GM12878 (cell line): Measurements from ENCODE around the gene SLC38A3. TPM values are rescaled to one million over a fixed set of nuclear protein-coding genes. Genes with fewer than 3 reads are reported as not detected.

Experiments
- ATAC-seq: fragments of 200-7000 bp; cut with Tn5 transposase; 3 replicates; pipeline ENCODE4 v1.9.1; 2020; ENCODE audit warnings: mild to moderate bottlenecking, moderate library complexity
- BruUV-seq: library from RNA; stranded (reverse); fragments of 400-500 nt; replicated peaks from 2 replicates; lab custom pipeline; 2021; lab: Mats Ljungman, UMichigan
- CTCF ChIA-PET: fragments of 300-600 bp; sonication (Branson Sonifier 250); formaldehyde crosslinking; extraction: SDS; loops from one replicate; lab custom pipeline; 2021; ENCODE audit warnings: inconsistent platforms; lab: Yijun Ruan, JAX
- POLR2A ChIA-PET: fragments of 350-600 bp; formaldehyde crosslinking; extraction: SDS; loops from one replicate; lab custom pipeline; 2021; ENCODE audit warnings: inconsistent platforms; lab: Charles Lee
- RAD21 ChIA-PET: fragments of 300-600 bp; sonication (Branson Sonifier 250); formaldehyde crosslinking; loops from one replicate; lab custom pipeline; 2023; ENCODE audit warnings: antibody characterized with exemption; ENCODE audit not compliant: unreplicated experiment; lab: Charles Lee
- SMC1A ChIA-PET: fragments of 300-600 bp; sonication (Branson Sonifier 250); formaldehyde crosslinking; loops from one replicate; lab custom pipeline; 2023; ENCODE audit not compliant: unreplicated experiment, uncharacterized antibody; lab: Charles Lee
- DNase-seq: peaks from one replicate; pipeline ENCODE4 v3.0.0-alpha.2; 2011; ENCODE audit warnings: low read depth, low spot score
- FAIRE-seq: peaks from 3 replicates; lab custom pipeline; 2011; peaks lifted over from hg19 to GRCh38; lab: Jason Lieb, UNC
- H2AFZ ChIP-seq: 2 replicates; pipeline ENCODE4 v1.6.0; 2011; ENCODE audit warnings: low read depth, low read length, control low read depth; ENCODE audit not compliant: control insufficient read depth
- H3K27ac ChIP-seq: 2 replicates; pipeline ENCODE4 v1.5.1; 2011; ENCODE audit warnings: control low read depth; ENCODE audit not compliant: control insufficient read depth, insufficient read depth
- H3K27me3 ChIP-seq, 2 experiments: replicated peaks in 1 of 2; 2 replicates each; pipeline versions ENCODE4 v1.6.0 to v1.6.1; 2011; ENCODE audit warnings: low read length in 1 of 2; ENCODE audit not compliant: control insufficient read depth in 2 of 2, insufficient read depth in 2 of 2
- H3K36me3 ChIP-seq, 2 experiments: 2 replicates each; pipeline ENCODE4 v1.5.1; 2011; ENCODE audit warnings: low read length in 1 of 2; ENCODE audit not compliant: control insufficient read depth in 2 of 2, insufficient read depth in 2 of 2
- H3K4me1 ChIP-seq: 2 replicates; pipeline ENCODE4 v1.6.1; 2011; ENCODE audit warnings: mild to moderate bottlenecking, low read length, moderate library complexity, mixed read lengths; ENCODE audit not compliant: control insufficient read depth, insufficient read depth
- H3K4me2 ChIP-seq: 2 replicates; pipeline ENCODE4 v1.6.0; 2011; ENCODE audit warnings: control low read depth; ENCODE audit not compliant: control insufficient read depth, insufficient read depth
- H3K4me3 ChIP-seq: fragments of 200-600 bp; sonication (generic); 2 replicates; pipeline ENCODE4 v1.5.1; 2016
- H3K79me2 ChIP-seq: 2 replicates; pipeline ENCODE4 v1.6.0; 2011; ENCODE audit warnings: low read length; ENCODE audit not compliant: control insufficient read depth, insufficient read depth
- H3K9ac ChIP-seq: 2 replicates; pipeline ENCODE4 v1.8.0; 2011; ENCODE audit warnings: low read length, control low read depth, mixed read lengths; ENCODE audit not compliant: control insufficient read depth, insufficient read depth
- H3K9me3 ChIP-seq: replicated peaks from 3 replicates; pipeline ENCODE4 v1.5.1; 2011; ENCODE audit warnings: mild to moderate bottlenecking, low read length; ENCODE audit not compliant: control insufficient read depth, insufficient read depth
- H4K20me1 ChIP-seq: 2 replicates; pipeline ENCODE4 v1.6.0; 2011; ENCODE audit not compliant: control insufficient read depth, insufficient read depth
- ASH2L ChIP-seq: fragments of 300-600, 200-600 bp; sonication (generic); IDR thresholded peaks from 2 replicates; pipeline ENCODE4 v1.6.1; 2017; ENCODE audit warnings: low read depth, mild to moderate bottlenecking, borderline replicate concordance
- ATF3 ChIP-seq: IDR thresholded peaks from 2 replicates; pipeline ENCODE4 v1.6.1; 2011; ENCODE audit warnings: low read depth, mild to moderate bottlenecking, low read length, moderate library complexity, borderline replicate concordance; ENCODE audit errors: extremely low read depth
- BRCA1 ChIP-seq: IDR thresholded peaks from 2 replicates; pipeline ENCODE4 v1.6.1; 2011; ENCODE audit warnings: low read depth, low read length, improper control_type of control experiment
- E2F4 ChIP-seq: IDR thresholded peaks from 2 replicates; pipeline ENCODE4 v1.6.1; 2012; ENCODE audit warnings: low read depth, low read length, improper control_type of control experiment
- EED ChIP-seq: sonication (generic); IDR thresholded peaks from 2 replicates; pipeline ENCODE4 v1.6.1; 2016; ENCODE audit warnings: antibody characterized with exemption, low read depth
- ESRRA ChIP-seq: IDR thresholded peaks from 2 replicates; pipeline ENCODE4 v1.6.1; 2012; ENCODE audit warnings: mild to moderate bottlenecking, low read length, improper control_type of control experiment
- HDAC6 ChIP-seq: fragments of 200-600 bp; sonication (generic); IDR thresholded peaks from one replicate; pipeline ENCODE4 v1.8.0; 2017; ENCODE audit warnings: antibody characterized with exemption; ENCODE audit not compliant: unreplicated experiment
- MAX ChIP-seq: IDR thresholded peaks from 2 replicates; pipeline ENCODE4 v1.6.1; 2012; ENCODE audit warnings: low read depth, low read length, improper control_type of control experiment
- MTA3 ChIP-seq: IDR thresholded peaks from 2 replicates; pipeline ENCODE4 v1.6.1; 2012; ENCODE audit warnings: low read length, inconsistent platforms, borderline replicate concordance
- POU2F2 ChIP-seq: IDR thresholded peaks from 3 replicates; pipeline ENCODE4 v1.6.1; 2011; ENCODE audit warnings: low read depth, mild to moderate bottlenecking, low read length, borderline replicate concordance
- SIN3A ChIP-seq: IDR thresholded peaks from 2 replicates; pipeline ENCODE4 v1.6.1; 2012; ENCODE audit warnings: low read depth, low read length, improper control_type of control experiment
- TCF12 ChIP-seq: IDR thresholded peaks from 2 replicates; pipeline ENCODE4 v1.6.1; 2011; ENCODE audit warnings: low read depth, mild to moderate bottlenecking, low read length
- ZNF217 ChIP-seq: fragments of 450-650 bp; IDR thresholded peaks from 2 replicates; pipeline ENCODE4 v1.6.1; 2017; ENCODE audit warnings: antibody characterized with exemption, mild to moderate bottlenecking
- ZNF687 ChIP-seq: fragments of 450-650 bp; IDR thresholded peaks from 2 replicates; pipeline ENCODE4 v1.6.1; 2017; ENCODE audit warnings: mild to moderate bottlenecking, moderate library complexity
- WGBS: methylation state at CpG from one replicate; pipeline ENCODE4 v1.1.6; 2016; ENCODE audit warnings: low lambda C conversion rate; ENCODE audit not compliant: insufficient replicate concordance, insufficient coverage; ENCODE audit errors: missing lambda C conversion rate; 5-methylcytosine and 5-hydroxymethylcytosine counted together
- in situ Hi-C: fragments of 300-500 bp; cut with MboI; formaldehyde crosslinking; loops from 9 replicates; pipeline ENCODE4 v1.14.3; 2018; ENCODE audit warnings: mixed read lengths
- intact Hi-C: fragments of 100-400 bp; cut with micrococcal nuclease; formaldehyde crosslinking; loops from one replicate; pipeline ENCODE4 v1.14.2; 2022; ENCODE audit not compliant: unreplicated experiment
- polyA plus RNA-seq, 11 experiments: library from polyadenylated mRNA; depleted of rRNA in 4 of 11; unstranded in 6 of 11; stranded (reverse) in 5 of 11; fragments of >200 nt; fragmentation: Nextera tagmentation in 4 of 11; fragmentation: Illumina TruSeq in 1 of 11; extraction: Ambion mirVana in 4 of 11; extraction: Trizol in 1 of 11; gene quantifications; 1 replicate in 1 of 11; 2 replicates in 10 of 11; pipeline versions ENCODE4 v1.2.1 to v1.2.3, GENCODE V29; 2011 to 2016; ENCODE audit warnings: inconsistent platforms in 2 of 11, missing spikeins in 2 of 11, low read depth in 1 of 11
- total RNA-seq, 4 experiments: library from RNA; depleted of rRNA in 3 of 4; stranded (reverse); fragments of >200 nt in 3 of 4; fragmentation: Illumina TruSeq in 1 of 4; extraction: Trizol in 1 of 4; gene quantifications; 2 replicates each; pipeline versions ENCODE4 v1.2.1 to v1.2.3, GENCODE V29; 2013 to 2021
- TF ChIP-seq, protein P1 (sequence below): IDR thresholded peaks from 2 replicates; pipeline ENCODE4 v1.6.1; 2012; ENCODE audit warnings: low read depth, low read length, improper control_type of control experiment

The SLC38A3 gene
- total and polyA plus RNA-seq, 10 of the 15 experiments (the other 5 are each of a cell fraction or from before 2014, with no cell fraction given) = 0.14 TPM; not detected in 9

DNA sequence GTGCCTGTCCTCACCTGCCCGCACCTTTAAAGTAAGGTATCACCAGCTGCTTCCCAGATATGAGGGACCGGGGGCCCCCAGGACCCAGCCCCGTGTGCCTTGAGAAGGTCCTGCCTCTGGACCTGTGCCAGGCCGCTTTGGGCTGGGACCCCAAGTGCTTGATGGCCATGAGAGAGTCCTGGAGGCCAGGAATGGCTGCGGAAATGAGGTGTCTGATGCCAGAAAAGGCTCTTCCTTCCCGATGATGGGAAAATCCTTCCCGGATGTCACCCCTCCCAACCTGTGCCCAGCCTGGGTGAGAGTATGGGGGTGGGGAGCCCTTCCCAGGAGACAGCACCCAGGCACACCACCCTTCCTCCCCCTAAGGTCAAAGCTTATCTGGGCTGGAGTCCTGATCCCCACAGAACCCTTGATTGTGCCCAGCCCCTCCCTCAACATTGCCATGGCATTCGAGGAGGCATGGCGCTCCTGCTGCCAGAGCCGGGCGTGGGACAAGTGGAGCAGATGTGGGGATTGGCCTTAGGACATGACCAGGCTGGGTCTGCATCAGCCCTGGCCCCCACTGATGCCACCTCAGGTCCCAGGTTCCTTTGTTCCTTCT, 35.7 kb upstream of the SLC38A3 start (continued):
- TF ChIP-seq E2F4 (no peak), MAX (no peak), BRCA1 (no peak), POU2F2 (no peak)

- CTCF ChIA-PET = no interaction called here
- intact Hi-C loops = no loop called here
- no peak for ATAC-seq
- Histone ChIP-seq H3K4me3 (no peak overlapping the region), H3K27me3 (no peaks in the 10 kb centered on the region; a peak in 1 of 4 replicates), H2AFZ (no peak overlapping the region), H3K36me3 (no peaks in the 10 kb centered on the region), H3K27ac (no peak overlapping the region), H4K20me1 (no peaks in the 10 kb centered on the region; the same call in 1 of the 2 replicates), H3K9ac (no peak overlapping the region), H3K9me3 (no peaks in the 10 kb centered on the region), H3K4me1 (no peaks in the 10 kb centered on the region), H3K4me2 (no peak overlapping the region), H3K79me2 (no peaks in the 10 kb centered on the region)
- RAD21 ChIA-PET = no interaction called here
- in situ Hi-C loops = no loop called here
- POLR2A ChIA-PET = no interaction called here
- no TSS peak for BruUV-seq
- FAIRE-seq = no peak
- 0% methylated on average over 1 of the region's 1 CpG for WGBS
- SMC1A ChIA-PET = no interaction called here
- DNase-seq = no peak
- no peak for TF ChIP-seq EED
- TF ChIP-seq E2F4 = no peak
- no peak for TF ChIP-seq ATF3
- TF ChIP-seq SIN3A = no peak
- TF ChIP-seq, protein P1, sequence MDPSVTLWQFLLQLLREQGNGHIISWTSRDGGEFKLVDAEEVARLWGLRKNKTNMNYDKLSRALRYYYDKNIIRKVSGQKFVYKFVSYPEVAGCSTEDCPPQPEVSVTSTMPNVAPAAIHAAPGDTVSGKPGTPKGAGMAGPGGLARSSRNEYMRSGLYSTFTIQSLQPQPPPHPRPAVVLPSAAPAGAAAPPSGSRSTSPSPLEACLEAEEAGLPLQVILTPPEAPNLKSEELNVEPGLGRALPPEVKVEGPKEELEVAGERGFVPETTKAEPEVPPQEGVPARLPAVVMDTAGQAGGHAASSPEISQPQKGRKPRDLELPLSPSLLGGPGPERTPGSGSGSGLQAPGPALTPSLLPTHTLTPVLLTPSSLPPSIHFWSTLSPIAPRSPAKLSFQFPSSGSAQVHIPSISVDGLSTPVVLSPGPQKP = no peak
- TF ChIP-seq MTA3 = no peak
- no peak for TF ChIP-seq ZNF217
- no peak for TF ChIP-seq ASH2L
- no peak for TF ChIP-seq HDAC6
- TF ChIP-seq TCF12 = no peak
- no peak for TF ChIP-seq ZNF687
- no peak for TF ChIP-seq ESRRA
Measured at GRCh38 chr3:50169858-50170257, 35.2 kb upstream of the SLC38A3 start.
